ENCODE measurements around the gene ZNF217.
"Not testable (repeated sequence)": the region's sequence is repeated elsewhere in the genome, so short reads cannot be mapped to it uniquely, and the experiment has no call there.

Gene ZNF217

GRCh38 chr20:53569606-53570307, 23.9 kb downstream of the ZNF217 start:
- DNase-seq (ENCODE audit: low read depth in 2 of 3, low spot score in 2 of 3): no peak

- DNase-seq (ENCODE audit: low read depth in 2 of 3, low spot score in 2 of 3): no peak
These were observed 24.6 kb downstream of the ZNF217 start for GRCh38 chr20:53569005-53569404.

- DNase-seq (ENCODE audit: low read depth in 2 of 3, low spot score in 2 of 3): no peak
These were observed 25.3 kb downstream of the ZNF217 start for GRCh38 chr20:53568351-53568750.

GRCh38 chr20:53567379-53567917, 26.2 kb downstream of the ZNF217 start:
- DNase-seq (ENCODE audit: low read depth in 2 of 3, low spot score in 2 of 3): no peak

GRCh38 chr20:53566623-53567022, 27.0 kb downstream of the ZNF217 start:
- not testable (repeated sequence) for DNase-seq (ENCODE audit: low read depth in 2 of 3, low spot score in 2 of 3)

- no peak for DNase-seq (ENCODE audit: low read depth in 2 of 3, low spot score in 2 of 3)
These were observed 28.4 kb downstream of the ZNF217 start for GRCh38 chr20:53565254-53565653.

- DNase-seq (ENCODE audit: low read depth in 2 of 3, low spot score in 2 of 3): not testable (repeated sequence)
These were observed 31.4 kb downstream of the ZNF217 start for GRCh38 chr20:53562104-53562764.

- DNase-seq (ENCODE audit: low read depth in 2 of 3, low spot score in 2 of 3): no peak
These were observed 32.1 kb downstream of the ZNF217 start for GRCh38 chr20:53561505-53561904.

- DNase-seq (ENCODE audit: low read depth in 2 of 3, low spot score in 2 of 3): no peak
These were observed 33.8 kb downstream of the ZNF217 start for GRCh38 chr20:53559816-53560215.

- no peak for DNase-seq (ENCODE audit: low read depth in 2 of 3, low spot score in 2 of 3)
These were observed 36.5 kb downstream of the ZNF217 start for GRCh38 chr20:53557130-53557529.

GRCh38 chr20:53556267-53556897, 37.3 kb downstream of the ZNF217 start:
- DNase-seq (ENCODE audit: low read depth in 2 of 3, low spot score in 2 of 3): no peak

GRCh38 chr20:53555816-53556215, 37.8 kb downstream of the ZNF217 start:
- DNase-seq (ENCODE audit: low read depth in 2 of 3, low spot score in 2 of 3): no peak

- DNase-seq (ENCODE audit: low read depth in 2 of 3, low spot score in 2 of 3): no peak
These were observed 38.6 kb downstream of the ZNF217 start for GRCh38 chr20:53555081-53555480.

GRCh38 chr20:53552572-53552893, 41.1 kb downstream of the ZNF217 start:
- not testable (repeated sequence) for DNase-seq (ENCODE audit: low read depth in 2 of 3, low spot score in 2 of 3)

- DNase-seq (ENCODE audit: low read depth in 2 of 3, low spot score in 2 of 3): not testable (repeated sequence)
These were observed 41.7 kb downstream of the ZNF217 start for GRCh38 chr20:53551719-53552571.

GRCh38 chr20:53550280-53551187, 43.1 kb downstream of the ZNF217 start:
- no peak for DNase-seq (ENCODE audit: low read depth in 2 of 3, low spot score in 2 of 3)

GRCh38 chr20:53547664-53548239, 45.9 kb downstream of the ZNF217 start:
- DNase-seq (ENCODE audit: low read depth in 2 of 3, low spot score in 2 of 3): peak in 1 of 3 experiments; percentile 7

- no peak for DNase-seq (ENCODE audit: low read depth in 2 of 3, low spot score in 2 of 3)
These were observed 54.1 kb downstream of the ZNF217 start for GRCh38 chr20:53539516-53539915.

- DNase-seq (ENCODE audit: low read depth in 2 of 3, low spot score in 2 of 3): not testable (repeated sequence)
These were observed 57.3 kb downstream of the ZNF217 start for GRCh38 chr20:53536382-53536781.

- DNase-seq (ENCODE audit: low read depth in 2 of 3, low spot score in 2 of 3): no peak
These were observed 57.8 kb downstream of the ZNF217 start for GRCh38 chr20:53535878-53536277.

All from activated CD8-positive, alpha-beta memory T cell treated with anti-CD3 and anti-CD28 coated beads for 48 hours (primary cell).